GM19463 (cell line): ENCODE results near the gene ORM1.

Source experiments
- ATAC-seq: cut with Tn5 transposase; IDR thresholded peaks from one replicate; pipeline ENCODE4 v1.9.1; 2021; ENCODE audit warnings: mild to moderate bottlenecking, moderate library complexity; ENCODE audit not compliant: unreplicated experiment

Gene ORM1

DNA sequence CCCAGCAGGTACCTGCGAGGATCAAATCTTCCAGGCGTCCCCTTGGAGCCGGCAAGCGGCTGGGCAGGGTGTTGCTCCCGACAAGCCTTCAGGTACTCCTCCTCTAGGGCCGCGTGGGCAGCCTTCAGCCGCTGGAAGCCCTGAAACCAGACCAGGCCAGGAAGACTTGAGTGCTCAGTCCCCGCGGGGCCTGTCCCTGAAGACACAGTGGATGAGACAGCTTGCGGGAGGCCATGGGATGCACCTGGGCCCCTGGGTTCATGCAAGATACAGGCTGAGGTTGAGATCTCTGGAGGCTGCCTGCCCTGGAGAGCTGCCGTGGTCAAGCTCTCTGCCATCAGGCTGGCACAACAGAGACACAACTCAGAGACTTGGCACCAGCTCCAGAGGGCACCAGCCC, 39.5 kb downstream of the ORM1 start:
- no peak for ATAC-seq

DNA sequence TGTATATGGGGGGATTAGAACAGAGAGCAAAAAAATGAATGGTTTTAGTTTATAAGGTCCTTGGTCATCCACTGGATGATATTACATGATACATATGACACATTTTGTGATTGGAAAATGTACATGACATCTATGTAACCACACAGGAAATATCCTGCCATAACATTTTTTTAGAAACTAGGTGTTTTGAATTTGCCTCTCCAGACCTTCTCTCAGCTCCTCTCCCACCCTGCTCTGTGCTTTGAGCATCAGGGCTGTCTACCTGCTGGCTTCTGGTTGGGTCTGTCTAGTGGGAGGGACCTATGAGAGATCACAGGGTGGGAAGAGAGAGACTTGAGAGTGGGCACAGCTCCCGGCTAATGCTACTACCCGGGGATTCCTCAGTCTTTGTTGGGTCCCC, 40.5 kb downstream of the ORM1 start:
- no peak for ATAC-seq

DNA sequence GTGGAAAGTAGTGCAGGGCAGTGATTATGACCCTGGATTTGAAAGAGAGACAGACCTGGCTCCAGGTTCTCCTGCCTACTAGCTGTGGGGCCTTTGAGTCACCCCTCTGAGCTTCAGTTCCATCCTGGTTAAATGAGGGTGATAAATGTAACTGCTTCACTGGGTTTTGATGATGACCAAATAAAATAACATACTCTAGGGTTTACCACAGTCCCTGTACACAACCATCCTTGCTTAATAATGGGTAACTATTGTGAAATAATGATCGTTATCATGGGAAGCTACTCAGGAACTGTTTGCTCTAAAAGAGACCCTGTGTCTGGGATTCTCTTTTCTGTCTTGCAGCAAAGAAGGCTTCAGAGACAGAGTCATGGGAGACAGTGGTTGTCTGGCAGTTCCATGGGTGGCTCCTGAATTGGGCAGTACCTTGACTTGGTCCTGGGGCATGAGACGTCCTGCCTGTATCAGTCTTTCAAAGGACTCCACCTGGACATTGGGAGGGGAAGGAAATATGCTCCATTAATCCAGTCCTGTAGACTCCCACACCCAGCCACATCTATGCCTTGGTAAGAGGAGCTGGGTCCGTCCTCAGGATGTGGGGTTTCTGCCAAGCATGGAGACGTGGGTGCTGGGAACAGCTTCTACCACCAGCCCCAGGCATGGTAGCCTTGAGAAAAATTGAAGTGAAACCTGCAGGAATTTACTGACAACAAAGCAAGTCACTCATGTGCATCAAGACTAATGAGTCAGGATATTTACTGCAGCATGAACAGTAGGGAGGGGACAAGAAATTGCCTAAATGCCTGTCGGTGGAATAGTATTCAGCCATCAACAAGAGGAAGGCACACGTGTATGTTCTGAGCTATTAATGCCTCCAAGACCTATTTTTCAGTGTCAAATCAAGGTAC, 41.5 kb downstream of the ORM1 start:
- no peak for ATAC-seq

DNA sequence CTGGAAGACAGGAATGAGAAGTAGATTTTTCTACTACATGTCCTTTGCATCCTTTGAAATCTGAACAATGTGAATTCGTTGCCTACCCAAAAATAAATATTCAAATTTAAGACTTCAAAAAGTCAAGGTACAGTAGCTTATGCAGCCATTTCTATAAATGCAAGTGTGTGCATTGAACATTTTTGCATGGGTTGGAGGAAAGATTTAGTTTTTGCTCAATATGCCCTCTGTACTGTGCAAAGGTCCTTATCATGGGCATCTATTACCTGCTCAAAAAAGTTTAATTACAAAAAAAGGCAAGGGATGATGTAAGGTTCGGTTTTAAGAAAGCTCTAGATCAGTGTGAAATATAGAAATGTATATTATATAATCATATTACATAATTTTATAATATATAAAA, 42.3 kb downstream of the ORM1 start:
- no peak for ATAC-seq

DNA sequence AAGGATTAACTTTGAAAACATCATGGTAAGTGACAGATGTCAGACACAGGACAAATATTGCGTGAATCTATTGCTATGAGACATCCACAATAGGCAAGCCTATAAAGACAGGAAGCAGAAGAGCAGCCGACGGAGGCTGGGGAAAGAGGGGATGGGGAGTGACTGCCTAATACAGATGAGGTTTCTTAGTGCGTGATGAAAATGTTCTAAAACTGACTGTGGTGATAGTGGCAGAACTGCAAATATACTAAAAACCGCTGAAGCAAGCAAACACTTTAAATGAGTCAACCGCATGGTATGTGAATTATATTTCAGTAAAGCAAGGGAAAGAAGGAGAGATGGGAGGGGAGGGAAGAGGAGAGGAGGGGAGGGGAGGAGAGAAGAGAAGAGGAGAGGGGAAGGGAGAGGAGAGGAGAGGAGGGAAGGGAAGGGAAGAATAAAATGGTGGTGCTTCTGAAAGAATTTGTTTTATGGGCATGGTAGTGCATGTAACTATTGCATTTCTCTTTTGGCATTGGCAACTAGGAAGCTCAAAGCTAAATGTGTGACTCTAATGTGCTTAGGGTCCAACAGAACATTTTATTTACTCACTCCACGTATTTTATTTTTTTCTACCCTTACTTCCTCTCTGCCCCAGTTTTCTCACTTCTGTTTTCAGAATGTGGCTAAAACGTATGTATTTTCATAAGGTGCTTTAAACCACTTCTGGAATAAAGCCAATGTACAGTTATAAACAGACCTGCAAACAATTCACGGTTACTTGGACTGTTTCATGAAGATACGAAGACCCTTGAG, 43.6 kb downstream of the ORM1 start:
- ATAC-seq: peak; percentile 47

DNA sequence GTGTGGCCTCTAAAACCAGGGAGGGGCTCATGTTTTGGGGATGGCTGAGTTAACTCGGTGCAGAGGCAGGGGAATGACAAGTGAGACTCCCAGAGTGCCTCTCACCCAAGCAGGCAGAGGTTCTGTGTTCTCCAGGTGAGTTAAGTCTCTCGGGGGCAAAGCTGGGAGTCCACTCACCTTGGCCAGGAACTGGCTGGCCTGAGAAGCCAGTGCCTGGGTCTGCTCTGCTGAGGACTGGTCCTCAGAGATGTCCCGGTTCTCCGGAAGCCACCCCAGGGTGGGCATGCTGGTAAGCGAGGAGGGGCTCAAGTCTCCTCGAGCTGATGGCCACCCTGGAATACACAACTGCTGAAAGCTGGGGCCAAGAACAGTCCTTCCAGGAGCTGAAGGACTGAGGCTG, 44.5 kb downstream of the ORM1 start:
- no peak for ATAC-seq

DNA sequence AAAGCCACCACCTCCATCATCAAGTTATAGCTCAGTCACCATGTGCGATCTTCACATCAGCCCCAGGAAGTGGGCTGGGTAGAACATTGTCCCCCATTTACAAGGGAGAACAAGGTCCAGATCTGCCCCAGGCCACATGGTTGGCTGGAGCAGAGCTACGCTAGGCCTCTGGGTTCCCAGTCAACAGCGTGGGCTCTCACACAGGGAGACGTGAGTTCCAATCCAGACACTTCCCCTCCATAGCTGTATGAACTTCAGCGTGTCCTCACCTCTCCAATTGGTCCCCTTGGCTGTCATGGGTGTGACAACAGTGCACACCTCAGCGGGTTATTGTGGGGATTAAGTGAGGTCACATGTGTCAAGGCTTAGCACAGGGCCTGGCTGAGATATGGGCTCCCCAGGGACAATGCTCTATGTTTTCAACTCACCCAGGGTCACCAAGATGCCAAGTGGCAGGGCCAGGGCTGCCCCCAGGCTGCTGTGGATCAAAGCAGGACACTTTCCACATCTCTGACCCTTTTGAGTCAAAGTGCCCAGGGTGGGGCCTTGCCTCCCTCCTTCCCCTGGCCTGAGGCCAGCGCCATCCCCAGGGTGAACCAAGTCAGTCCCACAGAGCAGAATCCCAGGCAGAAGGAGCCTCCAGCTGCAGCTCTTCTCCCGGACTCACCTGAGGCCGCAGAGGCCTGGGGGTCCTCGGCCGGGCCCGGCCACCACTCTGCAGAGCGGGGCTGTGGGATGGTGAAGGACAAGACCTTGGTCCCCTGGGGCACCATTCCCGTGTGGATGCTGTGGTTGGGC, 45.1 kb downstream of the ORM1 start:
- no peak for ATAC-seq

DNA sequence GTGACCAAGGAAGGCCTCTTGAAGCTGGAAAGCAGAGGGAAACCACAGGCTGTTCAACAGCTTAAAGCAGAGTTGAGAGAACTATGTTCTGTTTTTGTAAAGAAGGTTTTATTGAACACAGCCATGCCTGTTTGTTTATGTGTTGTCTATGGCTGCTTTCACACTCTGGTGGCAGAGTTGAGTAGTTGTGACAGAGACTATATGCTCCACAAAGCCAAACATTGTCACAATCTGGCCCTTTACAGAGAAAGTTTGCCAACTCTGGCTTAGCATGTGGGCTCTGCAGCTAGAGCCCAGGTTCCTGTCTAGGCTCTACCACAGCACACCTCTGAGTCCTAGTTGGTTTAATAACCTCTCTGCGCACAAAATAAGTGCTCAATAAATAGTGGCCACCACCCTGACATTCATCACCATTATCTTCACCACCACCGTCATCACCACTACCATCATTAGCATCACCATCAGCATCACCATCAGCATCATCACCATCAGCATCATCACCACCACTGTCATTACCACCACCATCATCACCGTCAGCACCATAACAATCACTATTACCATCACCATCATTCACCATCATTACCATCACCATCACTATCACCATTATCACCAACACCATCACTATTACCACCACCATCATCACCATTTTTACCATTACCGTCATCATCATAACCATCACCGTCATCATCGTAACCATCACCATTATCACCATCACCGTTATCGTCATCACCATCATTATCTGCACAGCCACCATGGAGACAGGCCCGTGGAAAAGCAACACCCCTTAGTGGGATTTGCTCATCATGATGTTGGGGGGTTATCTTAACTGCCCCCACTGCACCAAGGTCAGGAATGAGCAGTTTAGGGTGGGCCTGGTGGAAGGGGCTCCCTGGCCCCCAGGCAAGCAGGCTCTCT, 46.6 kb downstream of the ORM1 start:
- no peak for ATAC-seq

DNA sequence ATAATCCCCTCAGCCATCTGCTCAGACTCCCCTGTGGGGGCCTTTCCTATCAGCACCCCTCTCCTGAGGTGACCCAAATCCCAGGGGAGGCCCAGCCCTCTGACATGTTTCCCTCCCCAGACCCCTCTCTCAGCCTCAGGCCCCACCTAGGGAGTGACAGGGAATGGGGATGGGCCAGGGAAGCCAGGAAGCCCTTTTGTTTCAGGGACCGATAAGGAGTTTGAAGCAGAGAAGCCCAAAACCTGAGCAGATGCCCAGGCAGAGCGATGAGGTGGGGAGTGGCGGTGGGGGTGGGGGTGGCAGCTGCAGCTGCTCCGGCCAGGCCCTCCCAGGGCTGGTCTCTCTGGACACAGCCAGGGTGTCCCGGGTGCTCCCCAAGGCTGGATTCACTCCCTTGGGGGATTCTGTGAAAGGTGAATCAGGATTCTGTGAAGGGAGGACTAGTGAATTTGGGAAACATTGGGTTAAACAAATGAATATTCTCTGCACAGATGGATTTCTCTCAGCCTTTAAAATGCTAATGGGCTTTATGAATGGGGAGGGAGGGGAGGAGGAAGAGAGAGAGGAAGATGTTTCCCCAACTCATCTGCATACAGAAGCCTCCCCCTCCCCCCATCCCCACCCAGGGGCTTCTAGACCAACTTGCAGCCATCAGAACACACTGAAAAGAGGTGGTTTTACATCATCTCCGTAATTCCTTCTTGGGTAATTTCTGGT, 47.5 kb downstream of the ORM1 start:
- ATAC-seq: no peak

DNA sequence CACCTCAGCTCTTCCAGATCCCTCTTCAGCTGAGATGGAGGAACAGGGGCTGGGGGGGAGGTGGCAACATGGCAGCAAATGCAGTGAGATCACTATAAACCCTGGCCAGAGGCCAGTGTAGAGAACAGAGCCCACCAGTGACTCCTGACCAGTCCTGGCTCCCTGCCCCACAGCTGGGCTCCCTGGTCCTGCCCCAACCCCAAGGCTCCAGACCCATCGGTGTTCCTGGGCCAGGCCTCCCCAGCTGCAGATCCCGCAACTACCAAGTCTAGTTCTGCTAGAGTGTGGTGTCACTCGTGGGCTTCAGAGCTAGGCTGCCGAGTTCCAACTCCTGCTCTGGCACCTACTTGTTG, 48.0 kb downstream of the ORM1 start:
- no peak for ATAC-seq

DNA sequence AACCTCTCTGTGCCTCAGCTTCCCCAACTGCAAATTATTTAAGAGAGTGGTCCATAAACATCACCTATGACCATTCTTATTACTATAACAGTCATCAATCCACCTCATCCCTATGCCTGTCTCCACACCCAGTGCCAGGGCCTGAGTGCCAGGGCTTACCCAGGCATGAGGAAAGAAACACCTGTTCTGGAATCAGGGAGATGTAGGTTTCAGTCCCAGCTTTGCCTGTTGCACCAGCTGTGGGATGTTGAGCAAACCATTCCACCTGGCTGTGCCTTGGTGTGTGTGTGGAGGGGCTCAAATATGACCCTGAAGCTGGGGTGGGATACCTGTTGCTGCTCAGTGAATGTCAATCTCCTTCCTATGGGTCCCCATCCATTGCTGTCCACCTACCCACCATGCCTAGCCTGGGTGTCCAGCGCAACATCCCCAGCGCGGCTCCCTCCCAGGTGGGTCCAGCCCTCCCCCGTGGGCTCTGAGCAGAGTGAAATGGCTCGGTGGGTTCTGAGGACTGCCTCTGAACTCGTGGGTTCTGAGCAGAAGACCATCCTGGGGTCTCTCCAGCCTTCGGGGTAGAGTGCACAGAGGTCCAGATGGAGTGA, 48.5 kb downstream of the ORM1 start:
- ATAC-seq: no peak

DNA sequence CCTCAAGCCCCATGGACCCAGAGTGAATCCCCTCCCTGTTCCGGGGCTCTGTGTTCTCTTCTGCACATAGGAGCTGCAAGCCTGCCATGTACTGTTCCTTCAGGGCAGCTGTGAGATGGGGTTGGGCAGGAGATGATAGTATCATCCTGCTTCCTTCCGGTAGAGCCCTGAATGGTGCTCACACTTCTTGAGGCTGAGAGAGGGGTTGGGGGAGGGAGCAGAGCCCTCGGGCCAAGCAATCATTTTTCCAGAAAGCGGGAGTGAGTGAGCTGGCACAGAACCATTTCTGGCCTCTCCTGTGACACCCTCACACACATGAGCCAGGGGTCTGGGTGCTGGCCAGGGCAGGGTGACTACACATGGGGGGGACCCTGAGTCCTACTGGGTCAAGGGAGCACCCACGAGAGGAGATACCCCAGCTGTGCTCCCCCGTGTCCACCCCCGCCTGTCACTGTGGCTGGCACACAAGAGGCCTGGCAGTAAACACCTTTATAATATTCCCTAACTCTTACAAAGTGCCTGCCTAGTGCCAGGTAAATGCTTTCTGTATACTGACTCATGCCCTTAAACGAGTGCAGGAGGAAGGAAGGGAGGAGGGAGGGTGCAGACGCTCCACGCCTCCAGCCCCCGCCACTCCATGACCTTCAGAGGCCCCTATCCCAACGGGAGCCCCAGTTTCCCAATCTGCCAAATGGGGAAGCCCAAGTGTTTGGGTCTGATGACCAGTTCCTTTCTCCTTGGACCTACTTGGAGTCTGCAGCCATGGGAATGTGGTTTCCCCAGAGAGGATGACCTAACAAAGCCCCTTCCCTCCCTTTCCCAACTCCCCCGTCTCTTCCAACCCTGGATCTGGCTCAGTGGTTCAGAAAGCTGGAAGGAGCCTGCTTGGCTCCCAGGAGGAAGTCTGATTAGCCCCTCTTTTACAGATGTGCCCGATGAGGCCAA, 49.3 kb downstream of the ORM1 start:
- no peak for ATAC-seq

DNA sequence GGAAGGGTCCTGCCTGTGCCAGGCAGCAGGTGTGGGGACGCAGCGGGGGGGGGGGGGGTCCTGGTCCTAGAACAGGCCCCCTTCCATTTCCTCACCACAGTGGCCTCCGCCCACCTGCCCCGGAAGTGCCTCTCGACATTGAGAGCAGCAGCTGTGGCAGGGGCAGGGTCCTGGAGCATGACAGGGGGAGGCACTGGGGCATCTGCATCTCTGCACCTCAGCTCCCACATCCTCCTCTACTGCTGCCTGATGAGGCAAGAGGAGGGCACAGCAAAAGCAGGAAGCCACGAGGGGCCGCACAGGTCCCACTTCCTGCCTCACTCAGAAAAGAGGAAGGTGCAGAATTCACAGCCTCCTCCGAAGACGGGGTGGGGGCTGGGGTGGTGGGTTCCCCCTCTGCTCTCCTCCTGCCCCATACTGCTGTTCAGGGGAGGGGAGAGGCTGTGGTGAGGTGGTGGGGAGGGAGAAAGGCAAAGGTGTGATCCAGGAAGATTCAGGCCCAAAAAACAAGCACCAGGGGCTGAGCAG, 50.1 kb downstream of the ORM1 start:
- ATAC-seq: peak; percentile 94

DNA sequence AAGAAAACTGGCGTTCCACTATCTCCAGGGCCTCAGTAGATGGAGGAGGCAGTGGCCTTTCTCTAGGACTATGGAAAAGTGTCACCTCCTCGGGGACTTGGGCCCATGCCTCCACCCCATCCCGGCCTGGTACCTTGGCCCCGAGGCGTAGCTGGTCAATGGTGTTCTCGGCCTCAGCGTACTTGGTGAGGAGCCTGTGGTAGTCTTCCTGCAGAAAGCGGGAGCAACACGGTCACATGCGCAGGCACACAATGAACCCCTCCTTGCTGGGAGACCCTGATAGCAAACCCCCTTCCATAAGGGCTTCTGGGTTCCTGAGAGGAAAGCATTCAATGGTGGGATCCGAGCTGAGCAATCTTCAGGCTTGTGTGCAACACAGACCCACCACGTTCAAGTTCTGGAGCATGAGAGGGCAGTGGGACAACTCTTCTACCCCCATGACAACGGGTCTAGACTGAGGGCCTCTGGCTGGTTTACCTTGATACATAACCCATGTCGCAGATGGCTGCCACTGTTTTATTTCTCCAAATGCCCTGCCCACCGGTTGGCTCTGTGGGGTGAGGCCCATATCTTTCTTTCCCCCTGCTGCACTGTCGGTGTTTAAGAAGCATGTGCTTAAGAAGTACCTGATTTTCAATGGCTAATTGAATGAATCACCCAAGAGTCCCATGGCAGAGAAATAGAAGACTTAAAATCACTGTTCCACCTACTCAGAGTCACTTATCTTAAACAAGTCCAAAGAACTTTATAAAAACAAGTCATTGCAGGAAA, 51.2 kb downstream of the ORM1 start:
- no peak for ATAC-seq

DNA sequence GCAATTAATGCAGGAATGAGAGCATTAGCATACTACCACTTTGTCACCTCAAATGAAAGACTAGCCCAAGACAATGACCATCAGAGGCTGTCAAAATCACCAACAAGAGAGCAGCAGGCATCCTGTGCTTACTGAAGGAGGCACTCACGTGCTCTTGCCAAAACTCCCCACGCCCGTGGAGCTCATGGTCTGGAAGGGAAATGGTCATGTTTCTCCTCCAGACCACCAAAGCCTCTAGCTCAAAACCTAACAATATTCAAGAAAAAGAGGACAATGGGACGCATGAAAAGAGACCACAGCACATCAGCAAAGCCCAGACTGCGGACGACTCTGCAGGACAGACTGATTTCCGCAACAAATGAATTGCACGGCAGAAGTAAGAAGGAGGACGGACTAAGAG, 52.0 kb downstream of the ORM1 start:
- no peak for ATAC-seq

DNA sequence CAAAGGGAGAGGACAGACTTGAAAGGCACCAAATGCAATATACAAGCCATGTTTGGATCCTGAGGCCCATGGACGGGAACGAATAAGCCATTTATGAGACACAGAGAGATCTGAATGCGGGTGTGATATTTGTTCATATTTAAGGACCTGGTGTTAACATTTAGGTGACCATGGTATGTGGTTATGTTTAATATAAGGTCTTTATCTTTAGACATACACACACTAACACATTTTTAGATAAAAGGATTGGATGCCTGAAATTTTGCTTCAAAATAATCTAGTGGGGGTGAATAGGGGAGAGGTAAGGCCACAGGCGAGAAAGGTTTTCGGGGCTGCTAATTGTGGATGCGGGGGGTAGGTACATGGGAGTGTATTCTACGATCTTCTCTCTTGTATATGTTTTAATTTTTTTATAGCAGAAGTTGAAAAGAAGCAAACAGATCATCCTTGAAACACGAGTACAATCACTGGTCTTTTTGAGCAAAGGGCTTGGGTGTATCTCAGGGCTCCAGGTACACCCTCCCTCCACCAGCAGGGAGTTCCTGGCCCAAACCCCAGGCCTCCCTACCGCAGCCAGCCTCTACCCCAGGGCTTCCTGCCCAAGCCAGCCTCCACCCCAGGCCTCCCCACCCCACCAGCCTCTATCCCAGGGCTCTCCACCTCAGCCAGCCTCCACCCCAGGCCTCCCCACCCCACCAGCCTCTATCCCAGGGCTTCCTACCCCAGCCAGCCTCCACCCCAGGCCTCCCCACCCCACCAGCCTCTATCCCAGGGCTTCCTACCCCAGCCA, 52.7 kb downstream of the ORM1 start:
- no peak for ATAC-seq
